Right kidney (tissue), 1 donor: ENCODE results near the gene EPN2.
"Not testable (repeated sequence)": the region's sequence is repeated elsewhere in the genome, so short reads cannot be mapped to it uniquely, and the experiment has no call there.

Experiments
- DNase-seq: peaks from one replicate; pipeline ENCODE4 v3.0.0-alpha.2; 2016

Gene EPN2

DNA sequence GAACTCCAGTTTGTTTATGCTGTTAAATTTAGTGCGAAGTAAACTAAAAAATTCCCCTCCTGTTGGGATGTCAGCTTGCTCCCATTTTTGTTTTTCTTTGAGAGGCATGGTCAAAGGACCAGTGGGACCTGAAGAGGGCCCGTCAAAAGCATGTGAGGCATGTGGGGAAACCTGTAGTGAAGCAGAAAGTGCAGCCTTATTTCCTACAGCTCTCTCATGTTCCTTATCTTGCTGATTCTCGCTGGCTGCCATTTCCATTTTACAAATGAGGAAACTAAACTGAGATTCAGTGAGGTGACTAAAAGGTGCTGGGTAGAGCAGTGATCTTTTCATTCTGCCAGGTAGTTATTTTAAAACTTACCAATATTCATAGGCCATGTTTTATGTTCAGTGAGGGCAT, 27.1 kb downstream of the EPN2 start:
- DNase-seq = no peak

GRCh38 chr17:19264681-19265080, 27.5 kb downstream of the EPN2 start:
- no peak for DNase-seq

DNA sequence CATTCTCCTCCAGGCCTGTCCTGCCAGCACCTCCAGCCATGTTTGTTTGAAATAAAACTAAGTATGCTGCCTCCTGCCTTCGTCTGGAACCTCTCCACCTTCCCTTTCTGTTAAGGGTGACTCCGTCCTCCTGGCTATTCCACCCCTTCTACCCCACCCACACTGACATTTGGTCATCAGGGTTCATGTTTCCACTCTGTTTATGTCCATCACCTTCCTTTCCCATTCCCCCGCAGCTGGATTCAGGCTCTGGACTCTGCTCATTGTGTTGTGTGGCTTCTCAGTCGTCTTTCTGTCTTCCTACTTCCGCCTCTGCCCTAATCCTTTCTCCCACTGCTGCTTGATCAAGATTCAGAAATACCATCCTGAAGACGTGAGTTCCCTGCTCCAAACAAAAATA, 28.6 kb downstream of the EPN2 start:
- no peak for DNase-seq

DNA sequence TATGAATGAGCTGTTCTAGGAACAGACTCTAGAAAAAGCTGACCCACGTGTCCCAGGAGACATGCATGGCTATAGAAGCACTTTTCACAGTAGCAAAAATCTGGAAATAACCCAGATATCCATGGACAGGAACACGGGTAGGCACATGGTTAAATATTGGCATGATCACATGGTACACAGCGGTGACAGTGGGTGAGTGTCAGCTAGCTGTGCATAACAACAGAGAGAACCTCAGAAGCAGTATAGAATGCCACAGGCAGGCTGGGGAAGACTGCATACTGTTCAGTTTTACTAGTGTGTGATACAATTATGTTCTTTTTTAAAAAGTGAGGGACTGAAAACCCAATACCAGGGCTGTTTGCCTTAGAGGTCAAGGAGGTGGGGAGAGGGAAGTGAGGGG, 31.4 kb downstream of the EPN2 start:
- no peak for DNase-seq

- no peak for DNase-seq
Observed at GRCh38 chr17:19269106-19269505, 31.9 kb downstream of the EPN2 start.

- no peak for DNase-seq
Observed at GRCh38 chr17:19269641-19270040, 32.5 kb downstream of the EPN2 start.

DNA sequence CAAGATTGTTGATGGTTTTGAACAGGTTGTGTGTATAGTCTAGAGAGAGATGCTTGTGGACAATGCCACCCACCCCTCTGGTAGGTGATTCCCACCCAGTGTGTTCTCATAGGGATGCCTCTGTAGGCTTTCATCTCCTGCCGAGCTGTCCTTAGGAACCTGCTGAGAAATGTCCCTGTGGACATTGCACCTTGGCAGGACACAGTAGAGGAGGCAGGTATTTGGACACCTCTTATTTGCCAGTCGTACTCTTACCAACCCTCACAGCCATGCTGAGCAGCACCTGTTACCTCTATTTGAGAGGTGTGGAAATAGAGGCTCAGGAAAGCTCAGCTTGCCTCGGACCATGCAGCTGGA, 33.2 kb downstream of the EPN2 start:
- no peak for DNase-seq

DNA sequence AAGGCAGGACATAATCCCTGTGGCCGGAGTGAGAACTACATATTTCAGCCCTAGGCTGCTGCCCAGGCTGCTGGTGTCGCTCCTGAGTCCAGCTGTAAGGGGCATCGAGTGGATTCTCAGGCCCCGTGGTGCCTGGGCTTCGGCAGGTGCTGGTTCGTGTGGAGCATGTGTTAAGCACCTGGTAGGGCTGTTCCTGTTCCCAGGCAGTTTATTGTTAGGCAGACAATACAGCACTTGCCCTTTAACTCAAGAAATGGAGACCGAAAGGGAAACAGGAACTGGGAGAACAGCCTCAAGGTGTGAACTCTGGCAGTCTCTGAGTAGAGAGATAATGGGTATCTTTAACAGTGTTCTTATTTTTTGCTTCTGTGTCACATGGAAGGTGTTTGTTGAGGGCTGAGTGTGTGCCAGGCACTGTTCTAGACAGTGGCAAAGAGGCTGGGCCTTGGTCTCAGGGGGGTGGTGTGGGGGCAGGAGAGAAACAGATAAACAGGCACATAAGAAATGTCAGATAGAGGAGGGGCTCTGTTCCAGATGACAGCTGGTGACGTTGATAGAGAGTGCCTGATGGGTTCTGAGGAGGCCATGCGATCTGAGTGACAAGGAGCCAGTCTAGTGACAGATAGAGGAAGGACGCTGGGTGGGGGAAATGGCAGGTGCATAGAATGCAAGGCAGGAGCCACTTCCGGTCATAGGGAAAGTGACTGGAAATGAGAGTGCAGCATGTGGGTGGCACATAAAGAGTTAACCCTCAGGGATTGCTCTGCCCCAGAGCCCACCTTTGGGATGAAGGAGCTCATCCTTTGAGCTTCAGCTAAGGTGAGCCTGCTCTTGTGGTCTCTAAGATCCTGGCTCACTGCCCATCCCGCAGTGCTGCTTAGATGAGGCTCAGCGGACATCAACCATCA, 33.8 kb downstream of the EPN2 start:
- no peak for DNase-seq

- no peak for DNase-seq
Observed at GRCh38 chr17:19271780-19272357, 34.7 kb downstream of the EPN2 start.

DNA sequence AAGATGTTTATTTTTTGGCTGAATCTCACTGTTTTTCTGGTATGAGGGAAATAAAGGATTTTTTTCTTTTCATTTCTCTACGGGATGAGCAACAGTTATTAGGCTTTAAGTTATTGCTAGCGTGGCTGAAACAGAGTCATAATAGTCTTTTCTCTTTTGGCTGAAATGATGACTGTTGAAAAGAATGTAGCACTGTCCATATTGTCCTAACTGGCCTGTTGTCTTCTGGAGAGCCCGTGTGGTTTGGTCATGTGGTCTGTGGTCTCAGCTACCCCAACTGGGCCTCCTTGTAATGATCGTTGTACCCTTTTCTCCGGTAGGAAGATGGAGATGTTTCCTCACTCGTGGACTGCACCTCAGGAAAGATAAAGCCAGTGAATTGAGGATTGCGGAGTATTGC, 36.6 kb downstream of the EPN2 start:
- DNase-seq = no peak

GRCh38 chr17:19274893-19275292, 37.7 kb downstream of the EPN2 start:
- DNase-seq = no peak

DNA sequence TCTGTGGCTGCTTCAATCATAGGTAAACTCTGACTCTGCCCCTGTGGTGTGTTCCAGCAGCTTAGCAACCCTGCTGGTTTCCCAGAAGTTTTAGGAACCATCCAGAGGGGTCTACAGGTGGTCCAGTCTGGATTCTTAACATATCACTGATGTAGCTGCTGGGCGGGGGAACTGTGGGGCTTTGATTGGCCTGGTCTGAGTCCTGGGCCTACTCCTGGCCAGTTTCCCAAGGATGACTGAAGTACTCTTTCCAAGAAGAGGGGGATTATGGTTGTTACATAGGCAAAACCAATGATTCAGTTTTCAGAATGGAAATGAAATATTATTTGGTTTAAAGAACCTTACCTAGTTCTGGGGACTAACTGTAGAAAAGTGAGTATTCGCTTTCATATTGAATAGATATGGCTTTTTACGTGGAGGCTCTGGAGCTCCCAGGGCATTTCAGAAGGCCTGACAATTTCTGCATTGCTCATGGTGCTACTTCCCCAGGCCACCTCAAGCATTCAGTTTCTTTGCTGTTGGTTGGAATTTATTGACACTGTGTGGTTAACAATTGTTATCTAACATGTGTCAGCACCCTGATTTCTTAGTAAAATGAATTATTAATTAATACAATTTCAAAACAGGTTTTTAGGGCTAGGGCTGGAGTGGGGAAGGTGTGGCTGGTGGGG, 38.4 kb downstream of the EPN2 start:
- DNase-seq = no peak

DNA sequence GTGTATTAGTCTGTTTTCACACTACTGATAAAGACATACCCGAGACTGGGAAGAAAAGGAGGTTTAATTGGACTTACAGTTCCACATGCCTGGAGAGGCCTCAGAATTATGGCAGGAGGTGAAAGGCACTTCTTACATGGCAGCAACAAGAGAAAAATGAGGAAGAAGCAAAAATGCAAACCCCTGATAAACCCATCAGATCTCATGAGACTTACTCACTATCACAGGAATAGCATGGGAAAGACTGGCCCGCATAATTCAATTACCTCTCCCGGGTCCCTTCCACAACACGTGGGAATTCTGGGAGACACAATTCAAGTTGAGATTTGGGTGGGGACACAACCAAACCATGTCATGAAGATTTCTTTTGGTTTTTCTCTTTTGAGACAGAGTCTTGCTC, 41.1 kb downstream of the EPN2 start:
- DNase-seq = not testable (repeated sequence)

GRCh38 chr17:19278729-19279128, 41.6 kb downstream of the EPN2 start:
- DNase-seq = no peak

GRCh38 chr17:19281161-19281560, 44.0 kb downstream of the EPN2 start:
- no peak for DNase-seq

DNA sequence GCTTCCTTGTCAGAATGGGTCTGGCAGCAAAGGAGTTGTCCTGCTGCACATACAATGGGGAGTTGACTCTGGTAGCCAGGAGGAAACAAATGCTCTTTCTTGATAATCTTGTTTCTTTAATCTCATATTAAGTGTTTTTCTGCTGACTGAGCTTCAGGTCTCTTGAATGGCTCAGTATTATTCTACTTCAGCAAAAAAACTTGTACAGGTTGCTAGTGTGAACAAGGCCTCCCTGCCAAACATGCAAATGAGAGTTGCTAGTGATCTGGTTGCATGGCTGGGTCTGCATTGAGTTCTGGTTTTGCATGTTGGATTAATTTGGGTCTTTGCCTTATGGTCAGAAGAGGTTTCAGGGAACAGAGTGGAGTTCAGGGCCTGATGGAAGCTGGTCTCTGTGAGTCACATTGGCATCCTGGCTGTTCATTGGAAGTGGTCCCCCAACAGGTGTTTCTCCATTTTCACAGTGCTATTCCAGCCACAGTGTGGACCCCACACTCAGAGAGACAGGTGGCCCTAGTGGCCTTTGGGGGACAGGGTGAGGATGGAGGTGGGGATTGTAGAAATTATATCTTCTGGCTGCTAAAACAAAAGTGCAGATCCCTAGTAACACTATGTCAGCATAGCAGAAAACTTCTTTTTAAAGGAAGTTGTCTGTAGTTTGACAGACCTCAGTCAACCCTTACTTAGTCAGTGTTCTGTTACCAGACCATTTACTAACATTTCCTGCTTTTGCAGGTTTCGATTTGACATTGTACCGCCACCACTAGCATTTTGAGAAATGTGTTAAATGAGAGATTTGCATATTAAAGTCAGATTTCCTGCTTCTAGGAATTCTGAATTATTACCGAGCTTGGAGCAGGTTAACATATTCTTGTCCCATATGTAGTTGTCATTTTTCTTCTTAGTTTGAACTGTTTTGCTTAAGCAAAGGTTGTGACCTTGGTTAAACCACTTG, 47.1 kb downstream of the EPN2 start:
- no peak for DNase-seq

DNA sequence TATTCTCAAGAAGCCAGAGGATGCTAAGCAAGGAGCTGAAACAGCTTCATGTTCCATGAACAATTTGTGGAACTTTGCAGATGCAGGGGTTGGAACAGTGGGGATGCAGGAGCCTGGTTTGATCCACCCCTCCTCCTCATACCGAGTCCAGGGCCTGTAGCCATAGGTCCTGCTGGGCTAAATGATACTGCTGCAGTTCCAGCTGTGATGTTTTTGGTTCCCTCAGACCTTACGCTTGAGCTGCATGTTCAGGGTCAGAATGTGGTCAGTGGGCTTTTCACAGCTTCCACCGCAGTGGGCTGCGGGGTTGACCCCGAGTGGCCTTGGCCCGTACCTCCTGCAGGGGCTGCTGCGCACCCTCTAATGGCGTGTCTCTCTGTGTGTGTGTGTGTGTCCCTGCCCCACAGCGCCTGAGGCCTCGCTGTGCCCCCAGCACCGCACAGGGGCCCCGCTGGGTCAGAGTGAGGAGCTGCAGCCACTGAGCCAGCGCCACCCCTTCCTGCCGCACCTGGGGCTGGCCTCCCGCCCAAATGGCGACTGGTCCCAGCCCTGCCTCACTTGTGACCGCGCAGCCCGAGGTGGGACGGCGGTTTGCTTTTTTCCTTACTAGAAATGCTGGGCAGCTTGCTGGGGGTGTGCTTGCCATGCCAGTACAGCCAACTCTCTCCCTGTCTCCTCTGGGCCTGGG, 48.2 kb downstream of the EPN2 start:
- no peak for DNase-seq

- no peak for DNase-seq
Observed at GRCh38 chr17:19286751-19287341, 49.7 kb downstream of the EPN2 start.

GRCh38 chr17:19287651-19288050, 50.5 kb downstream of the EPN2 start:
- DNase-seq = no peak

- DNase-seq = no peak
Observed at GRCh38 chr17:19288453-19288852, 51.3 kb downstream of the EPN2 start.

- no peak for DNase-seq
Observed at GRCh38 chr17:19290066-19290705, 53.0 kb downstream of the EPN2 start.
